Astrocyte (in vitro differentiated cells and primary cell): ENCODE measurements around the gene SVIL. TPM values are rescaled to one million over a fixed set of nuclear protein-coding genes. Genes with fewer than 3 reads are reported as not detected.

Experiments
- DNase-seq: peaks from one replicate; pipeline ENCODE4 v3.0.0-alpha.2; 2010; ENCODE audit warnings: low read depth
- FAIRE-seq: peaks from 2 replicates; lab custom pipeline; 2011; peaks lifted over from hg19 to GRCh38; lab: Jason Lieb, UNC
- H2AFZ ChIP-seq: 2 replicates; pipeline ENCODE4 v1.6.0; 2012; ENCODE audit warnings: low read depth, low read length, inconsistent platforms
- H3K27ac ChIP-seq: 2 replicates; pipeline ENCODE4 v1.5.1; 2011; ENCODE audit warnings: low read depth, low read length, inconsistent platforms
- H3K27me3 ChIP-seq: 2 replicates; pipeline ENCODE4 v1.6.0; 2011; ENCODE audit warnings: low read length, inconsistent platforms; ENCODE audit not compliant: insufficient read depth
- H3K36me3 ChIP-seq: 2 replicates; pipeline ENCODE4 v1.5.1; 2011; ENCODE audit warnings: low read length, inconsistent platforms; ENCODE audit not compliant: insufficient read depth
- H3K4me1 ChIP-seq: 2 replicates; pipeline ENCODE4 v1.5.1; 2011; ENCODE audit warnings: low read length, inconsistent platforms; ENCODE audit not compliant: insufficient read depth
- H3K4me2 ChIP-seq: 2 replicates; pipeline ENCODE4 v1.6.0; 2012; ENCODE audit warnings: low read length, inconsistent platforms
- H3K4me3 ChIP-seq: 2 replicates; pipeline ENCODE4 v1.5.1; 2011; ENCODE audit warnings: low read depth, mild to moderate bottlenecking, low read length, inconsistent platforms; ENCODE audit not compliant: insufficient read depth
- H3K79me2 ChIP-seq: 2 replicates; pipeline ENCODE4 v1.6.0; 2012; ENCODE audit warnings: mild to moderate bottlenecking, low read length, inconsistent platforms; ENCODE audit not compliant: insufficient read depth
- H3K9ac ChIP-seq: 2 replicates; pipeline ENCODE4 v1.6.0; 2012; ENCODE audit warnings: mild to moderate bottlenecking, low read length, inconsistent platforms
- H3K9me3 ChIP-seq: 2 replicates; pipeline ENCODE4 v1.5.1; 2012; ENCODE audit warnings: low read depth, mild to moderate bottlenecking, low read length, inconsistent platforms; ENCODE audit not compliant: insufficient read depth
- H4K20me1 ChIP-seq: 2 replicates; pipeline ENCODE4 v1.6.0; 2012; ENCODE audit warnings: low read length, inconsistent platforms; ENCODE audit not compliant: insufficient read depth
- H3K27ac Mint-ChIP-seq: one replicate; pipeline ENCODE4 v1.8.0; 2021; ENCODE audit warnings: mild to moderate bottlenecking, mixed read lengths; ENCODE audit not compliant: unreplicated experiment
- H3K27me3 Mint-ChIP-seq: one replicate; pipeline ENCODE4 v1.8.0; 2021; ENCODE audit warnings: low read depth, mixed read lengths; ENCODE audit not compliant: unreplicated experiment
- H3K36me3 Mint-ChIP-seq: one replicate; pipeline ENCODE4 v1.8.0; 2021; ENCODE audit warnings: low read depth, mixed read lengths; ENCODE audit not compliant: unreplicated experiment
- H3K4me1 Mint-ChIP-seq: one replicate; pipeline ENCODE4 v1.8.0; 2021; ENCODE audit warnings: low read depth, mixed read lengths; ENCODE audit not compliant: unreplicated experiment
- H3K4me3 Mint-ChIP-seq: one replicate; pipeline ENCODE4 v1.8.0; 2021; ENCODE audit warnings: mild to moderate bottlenecking, moderate library complexity, mixed read lengths; ENCODE audit not compliant: unreplicated experiment
- H3K9me3 Mint-ChIP-seq: one replicate; pipeline ENCODE4 v1.8.0; 2021; ENCODE audit warnings: mild to moderate bottlenecking, mixed read lengths; ENCODE audit not compliant: unreplicated experiment
- EZH2 ChIP-seq: IDR thresholded peaks from 2 replicates; pipeline ENCODE4 v1.6.1; 2012; ENCODE audit warnings: mild to moderate bottlenecking, low read length, inconsistent platforms; ENCODE audit not compliant: insufficient read depth
- total RNA-seq: library from RNA; stranded (reverse); gene quantifications from 2 replicates; pipeline ENCODE4 v1.2.1, GENCODE V29; 2021
- TF ChIP-seq, protein P1 (sequence below): IDR thresholded peaks from 2 replicates; pipeline ENCODE4 v1.5.1; 2011; ENCODE audit warnings: low read depth, mild to moderate bottlenecking, inconsistent platforms, low read length, moderate library complexity; ENCODE audit not compliant: insufficient read depth

Gene SVIL
- total RNA-seq, 1 donor from 2014 or later = 70.4 TPM

GRCh38 chr10:29427667-29428066, 207.1 kb downstream of the SVIL start:
- Mint-ChIP-seq H3K36me3 (peaks cover 3% of the 10 kb centered on the region), H3K9me3 (no peaks in the 10 kb centered on the region), H3K4me3 (no peak overlapping the region), H3K4me1 (peaks cover 6% of the 10 kb centered on the region), H3K27ac (no peak overlapping the region), H3K27me3 (no peaks in the 10 kb centered on the region)
- Histone ChIP-seq H3K27ac (no peak overlapping the region), H3K9ac (no peak overlapping the region), H3K36me3 (peaks cover 3% of the 10 kb centered on the region), H3K79me2 (peaks cover 47% of the 10 kb centered on the region), H3K4me1 (no peaks in the 10 kb centered on the region), H2AFZ (no peak overlapping the region), H4K20me1 (peaks cover 59% of the 10 kb centered on the region), H3K9me3 (no peaks in the 10 kb centered on the region), H3K4me3 (no peak overlapping the region), H3K27me3 (no peaks in the 10 kb centered on the region), H3K4me2 (no peak overlapping the region)
- TF ChIP-seq EZH2 = no peak
- TF ChIP-seq, protein P1, sequence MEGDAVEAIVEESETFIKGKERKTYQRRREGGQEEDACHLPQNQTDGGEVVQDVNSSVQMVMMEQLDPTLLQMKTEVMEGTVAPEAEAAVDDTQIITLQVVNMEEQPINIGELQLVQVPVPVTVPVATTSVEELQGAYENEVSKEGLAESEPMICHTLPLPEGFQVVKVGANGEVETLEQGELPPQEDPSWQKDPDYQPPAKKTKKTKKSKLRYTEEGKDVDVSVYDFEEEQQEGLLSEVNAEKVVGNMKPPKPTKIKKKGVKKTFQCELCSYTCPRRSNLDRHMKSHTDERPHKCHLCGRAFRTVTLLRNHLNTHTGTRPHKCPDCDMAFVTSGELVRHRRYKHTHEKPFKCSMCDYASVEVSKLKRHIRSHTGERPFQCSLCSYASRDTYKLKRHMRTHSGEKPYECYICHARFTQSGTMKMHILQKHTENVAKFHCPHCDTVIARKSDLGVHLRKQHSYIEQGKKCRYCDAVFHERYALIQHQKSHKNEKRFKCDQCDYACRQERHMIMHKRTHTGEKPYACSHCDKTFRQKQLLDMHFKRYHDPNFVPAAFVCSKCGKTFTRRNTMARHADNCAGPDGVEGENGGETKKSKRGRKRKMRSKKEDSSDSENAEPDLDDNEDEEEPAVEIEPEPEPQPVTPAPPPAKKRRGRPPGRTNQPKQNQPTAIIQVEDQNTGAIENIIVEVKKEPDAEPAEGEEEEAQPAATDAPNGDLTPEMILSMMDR = no peak
- DNase-seq (no peak), FAIRE-seq (no peak)

DNA sequence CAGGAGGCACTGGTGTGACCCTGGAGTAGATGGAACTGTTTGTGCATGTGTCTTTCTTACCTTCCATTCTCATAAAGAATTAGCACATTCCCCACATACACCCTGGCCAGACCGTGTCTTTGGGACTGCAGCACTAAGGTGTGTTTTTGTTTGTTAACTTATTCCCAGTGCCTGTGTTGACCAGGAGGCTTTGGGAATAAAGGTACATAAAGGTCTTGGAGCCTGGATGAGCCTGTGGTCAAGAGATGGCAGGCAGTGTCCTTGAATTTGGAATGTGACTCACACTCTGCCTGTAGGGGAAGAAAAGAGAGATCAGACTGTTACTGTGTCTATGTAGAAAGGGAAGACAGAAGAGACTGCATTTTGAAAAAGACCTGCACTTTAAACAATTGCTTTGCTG, 208.4 kb downstream of the SVIL start:
- Histone ChIP-seq H3K4me2 (no peak overlapping the region), H3K4me1 (no peaks in the 10 kb centered on the region), H2AFZ (no peak overlapping the region), H3K9me3 (no peaks in the 10 kb centered on the region), H3K4me3 (no peak overlapping the region), H4K20me1 (peaks cover 64% of the 10 kb centered on the region), H3K27ac (no peak overlapping the region), H3K79me2 (peaks cover 49% of the 10 kb centered on the region), H3K9ac (no peak overlapping the region), H3K27me3 (no peaks in the 10 kb centered on the region), H3K36me3 (peaks cover 4% of the 10 kb centered on the region)
- H3K36me3 Mint-ChIP-seq = peaks cover 3% of the 10 kb centered on the region
- H3K27me3 Mint-ChIP-seq = peaks cover 4% of the 10 kb centered on the region
- no peaks in the 10 kb centered on the region for H3K9me3 Mint-ChIP-seq
- DNase-seq (no peak), FAIRE-seq (no peak)
- peaks cover 6% of the 10 kb centered on the region for H3K4me1 Mint-ChIP-seq
- H3K4me3 Mint-ChIP-seq = no peak overlapping the region
- TF ChIP-seq, protein P1 = no peak
- no peak overlapping the region for H3K27ac Mint-ChIP-seq

DNA sequence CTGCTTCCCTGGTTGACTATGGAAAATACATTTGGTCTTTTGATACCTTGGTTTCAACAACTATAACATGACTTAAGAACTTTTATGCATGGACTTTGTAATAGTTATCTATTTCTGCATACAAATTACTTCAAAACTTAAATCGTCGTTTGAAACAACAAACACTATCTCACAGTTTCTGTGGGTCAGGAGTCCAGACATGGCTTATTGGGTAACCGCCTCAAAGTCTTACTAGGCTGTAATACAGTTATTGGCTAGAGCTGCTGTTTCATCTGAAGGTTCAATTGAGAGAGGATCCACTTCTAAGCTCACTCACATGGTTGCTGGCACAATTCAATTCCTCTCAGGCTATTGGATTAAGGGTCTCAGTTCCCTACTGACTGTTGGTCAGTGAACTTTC, 210.8 kb downstream of the SVIL start:
- no peak for TF ChIP-seq EZH2
- TF ChIP-seq, protein P1 = no peak
- Mint-ChIP-seq H3K27me3 (peaks cover 7% of the 10 kb centered on the region), H3K4me3 (no peak overlapping the region), H3K9me3 (no peaks in the 10 kb centered on the region), H3K4me1 (peaks cover 6% of the 10 kb centered on the region), H3K36me3 (peaks cover 3% of the 10 kb centered on the region), H3K27ac (no peak overlapping the region)
- DNase-seq = no peak
- Histone ChIP-seq H3K9ac (no peak overlapping the region), H3K9me3 (no peaks in the 10 kb centered on the region), H3K79me2 (peaks cover 67% of the 10 kb centered on the region), H3K27ac (no peak overlapping the region), H4K20me1 (peaks cover 80% of the 10 kb centered on the region), H3K36me3 (peaks cover 16% of the 10 kb centered on the region), H3K27me3 (no peaks in the 10 kb centered on the region), H2AFZ (no peak overlapping the region), H3K4me3 (no peak overlapping the region), H3K4me2 (no peak overlapping the region), H3K4me1 (no peaks in the 10 kb centered on the region)
- no peak for FAIRE-seq
